Lung (tissue), 12 donors: ENCODE results near the gene SLC2A9. TPM values are rescaled to one million over a fixed set of nuclear protein-coding genes. Genes with fewer than 3 reads are reported as not detected.

Source experiments
- ATAC-seq: fragments of 200-7000 bp; cut with Tn5 transposase; one replicate; pipeline ENCODE4 v1.9.1; 2020; ENCODE audit warnings: moderate number of reproducible peaks; ENCODE audit not compliant: insufficient read depth, low FRiP score
- DNase-seq, 3 donors: peaks; one replicate each; pipeline ENCODE4 v3.0.0-alpha.2; 2013 to 2017
- H3K27ac ChIP-seq, 2 donors: one replicate each; pipeline ENCODE4 v1.5.1; 2013; ENCODE audit warnings: mild to moderate bottlenecking in 2 of 2, moderate library complexity in 2 of 2, control low read depth in 1 of 2, inconsistent platforms in 1 of 2, low read depth in 1 of 2, low read length in 1 of 2
- H3K27me3 ChIP-seq, 3 donors: one replicate each; pipeline ENCODE4 v1.5.1; 2013; ENCODE audit warnings: low read length in 2 of 3; ENCODE audit not compliant: control insufficient read depth in 3 of 3, insufficient read depth in 3 of 3
- H3K36me3 ChIP-seq, 4 donors: one replicate each; pipeline ENCODE4 v1.5.1; 2013; ENCODE audit warnings: low read length in 4 of 4, mild to moderate bottlenecking in 1 of 4, moderate library complexity in 1 of 4; ENCODE audit not compliant: control insufficient read depth in 4 of 4, insufficient read depth in 4 of 4
- H3K4me1 ChIP-seq, 5 donors: one replicate each; pipeline ENCODE4 v1.5.1; 2013; ENCODE audit warnings: low read length in 5 of 5, mild to moderate bottlenecking in 2 of 5, moderate library complexity in 1 of 5; ENCODE audit not compliant: control insufficient read depth in 5 of 5, insufficient read depth in 5 of 5
- H3K4me3 ChIP-seq: one replicate; pipeline ENCODE4 v1.5.1; 2013; ENCODE audit warnings: mild to moderate bottlenecking, control low read depth, moderate library complexity
- H3K9ac ChIP-seq, 2 donors: one replicate each; pipeline ENCODE4 v1.5.1; 2013; ENCODE audit warnings: low read length in 2 of 2, control low read depth in 1 of 2; ENCODE audit not compliant: insufficient read depth in 1 of 2
- H3K9me3 ChIP-seq, 4 donors: one replicate each; pipeline ENCODE4 v1.5.1; 2013; ENCODE audit warnings: low read length in 3 of 4, mild to moderate bottlenecking in 1 of 4, moderate library complexity in 1 of 4; ENCODE audit not compliant: control insufficient read depth in 4 of 4, insufficient read depth in 3 of 4
- CTCF ChIP-seq: IDR thresholded peaks from 2 replicates; pipeline ENCODE4 v1.5.1; 2012; ENCODE audit warnings: mild to moderate bottlenecking; ENCODE audit errors: control extremely low read depth, extremely low read depth
- WGBS, 2 donors: extraction: QIAGEN DNeasy Blood & Tissue Kit; methylation state at CpG; one replicate each; pipeline ENCODE4 v1.1.7; 2013; 5-methylcytosine and 5-hydroxymethylcytosine counted together
- polyA plus RNA-seq, 2 donors: library from polyadenylated mRNA; stranded (reverse); fragments of 200-250 nt; gene quantifications; one replicate each; pipeline ENCODE4 v1.2.1, GENCODE V29; 2013
- total RNA-seq, 2 donors: library from RNA; depleted of rRNA in 1 of 2; stranded (reverse); fragments of >200 nt in 1 of 2; gene quantifications; one replicate each; pipeline ENCODE4 v1.2.1, GENCODE V29; 2014 to 2021
- donor health status: control.
- donor health status: control.
- donor health status: Bipolar disorder and iron deficiency.
- donor health status: healthy.
- donor health status: DM: yes; HTN: yes; CAD: no.

The SLC2A9 gene
- total and polyA plus RNA-seq, 4 donors = 2.9 to 18.6 (median 7.6) TPM

DNA sequence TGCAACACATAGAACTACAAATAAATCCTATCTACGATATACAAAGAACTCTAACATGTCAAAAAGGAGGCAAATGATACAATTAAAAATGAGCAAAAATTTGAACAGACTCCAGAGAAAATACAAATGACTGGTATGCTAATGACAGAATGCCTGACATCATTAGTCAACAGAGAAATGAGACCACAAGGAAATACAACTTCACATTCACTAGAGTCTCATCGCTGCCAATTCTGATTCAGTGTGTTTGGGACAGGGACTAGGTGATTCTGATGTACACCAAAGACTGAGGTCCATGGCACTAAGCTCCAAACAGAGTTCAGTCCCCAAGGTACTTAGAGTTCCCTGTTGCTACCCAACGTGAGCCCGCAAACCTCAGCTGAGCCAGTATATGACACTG, 23.4 kb downstream of the SLC2A9 start:
- peaks cover 0 to 4% (median 0%) of the 10 kb centered on the region in 5 donors for H3K4me1 ChIP-seq
- no peak overlapping the region for H3K9ac ChIP-seq
- no peak overlapping the region for H3K4me3 ChIP-seq
- 74 to 80% methylated on average over 4 of the region's 4 CpGs for WGBS, 2 donors
- DNase-seq = no peak
- no peak for ATAC-seq
- H3K27ac ChIP-seq = no peak overlapping the region
- H3K27me3 ChIP-seq = no peaks in the 10 kb centered on the region
- H3K36me3 ChIP-seq = no peaks in the 10 kb centered on the region
- H3K9me3 ChIP-seq = peaks cover 0 to 2% (median 0%) of the 10 kb centered on the region in 4 donors
- TF ChIP-seq CTCF = no peak

GRCh38 chr4:9996319-9997110, 24.8 kb downstream of the SLC2A9 start:
- WGBS, 2 donors = 65 to 76% methylated on average over 6 of the region's 6 CpGs

DNA sequence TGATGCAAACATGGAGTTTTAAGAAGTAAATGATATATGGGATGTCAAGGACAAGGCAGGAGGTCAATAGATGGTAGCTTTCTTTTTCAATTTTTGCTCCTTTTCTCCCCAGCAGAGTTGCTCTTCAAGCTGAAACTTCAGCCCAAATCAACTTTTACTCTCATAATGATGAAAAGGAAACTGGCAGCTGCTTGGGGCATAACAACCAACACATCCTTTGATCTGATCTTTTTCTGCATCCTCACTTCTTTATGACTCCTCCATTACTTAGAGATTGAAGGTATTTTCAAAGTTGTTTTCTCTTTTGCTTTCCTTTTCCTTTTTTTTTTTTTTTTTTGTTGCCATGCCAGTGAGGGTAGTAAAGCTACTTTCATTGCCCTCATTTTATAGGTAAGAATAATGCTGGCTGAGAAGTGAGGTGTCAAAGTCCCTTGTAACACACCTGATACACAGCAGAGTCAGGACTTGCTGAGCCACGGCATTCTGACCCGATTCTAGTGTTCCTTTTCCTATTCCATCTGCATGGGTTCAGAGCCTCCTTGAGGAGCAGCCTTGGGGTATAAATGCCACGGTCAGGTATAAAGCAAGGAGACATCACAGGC, 26.9 kb downstream of the SLC2A9 start:
- no peaks in the 10 kb centered on the region for H3K9me3 ChIP-seq
- WGBS, 2 donors = 94 to 98% methylated on average over 3 of the region's 3 CpGs
- ATAC-seq = no peak

More at GRCh38 chr4:9996319-9997110, 24.8 kb downstream of the SLC2A9 start:
- no peak for ATAC-seq
- Histone ChIP-seq H3K4me3 (no peak overlapping the region), H3K27me3 (no peaks in the 10 kb centered on the region), H3K4me1 (peaks cover 0 to 2% (median 0%) of the 10 kb centered on the region in 5 donors), H3K36me3 (no peaks in the 10 kb centered on the region), H3K9me3 (no peaks in the 10 kb centered on the region), H3K27ac (no peak overlapping the region), H3K9ac (no peak overlapping the region)
- TF ChIP-seq CTCF = no peak
- no peak for DNase-seq

More for the DNA sequence above, 26.9 kb downstream of the SLC2A9 start:
- Histone ChIP-seq H3K27ac (no peak overlapping the region), H3K9ac (no peak overlapping the region), H3K4me1 (peaks cover 0 to 2% (median 0%) of the 10 kb centered on the region in 5 donors), H3K36me3 (no peaks in the 10 kb centered on the region), H3K4me3 (no peak overlapping the region), H3K27me3 (no peaks in the 10 kb centered on the region)
- DNase-seq = no peak
- no peak for TF ChIP-seq CTCF
